Measurements from ENCODE around the gene SLC26A2.

DNA sequence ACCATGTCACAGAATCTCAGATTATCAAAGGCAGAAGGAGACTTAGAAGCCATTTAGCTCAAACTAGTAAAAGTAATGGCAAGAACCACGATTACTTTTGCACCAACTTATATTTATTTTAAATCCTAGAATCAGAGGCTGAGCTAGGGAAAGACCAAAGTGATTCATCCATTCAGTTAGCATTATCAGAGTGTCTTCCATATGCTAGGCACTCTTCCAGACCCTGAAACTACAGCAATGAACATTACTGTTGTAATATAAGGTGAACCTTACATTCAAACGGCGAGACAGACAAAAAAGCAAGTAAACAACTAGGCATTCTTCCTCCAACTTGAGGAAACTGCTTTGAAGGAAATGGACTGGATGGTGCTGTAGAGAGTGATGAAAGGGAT lies 23.9 kb upstream of the SLC26A2 start:
- TF ChIP-seq YY1 (IDR thresholded peaks at IDR 0.05; ENCODE audit: low read depth, low read length) = no peak
- TF ChIP-seq RAD21 (IDR thresholded peaks at IDR 0.05 in 1 of 2, conservative IDR thresholded peaks at IDR 0.05 in 1 of 2; ENCODE audit: low read depth in 2 of 2, low read length in 2 of 2) = no peak
- no peak for TF ChIP-seq TBP (IDR thresholded peaks at IDR 0.05; ENCODE audit: low read depth, low read length)
- no peak for TF ChIP-seq POLR2A (IDR thresholded peaks at IDR 0.05; ENCODE audit: control extremely low read depth in 1 of 2, low read depth in 2 of 2, low read length in 2 of 2)
- TF ChIP-seq, protein P1, sequence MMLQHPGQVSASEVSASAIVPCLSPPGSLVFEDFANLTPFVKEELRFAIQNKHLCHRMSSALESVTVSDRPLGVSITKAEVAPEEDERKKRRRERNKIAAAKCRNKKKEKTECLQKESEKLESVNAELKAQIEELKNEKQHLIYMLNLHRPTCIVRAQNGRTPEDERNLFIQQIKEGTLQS (IDR thresholded peaks at IDR 0.05; ENCODE audit: insufficient read depth, low read depth, low read length) = no peak
- no peak for TF ChIP-seq POLR2AphosphoS5 (IDR thresholded peaks at IDR 0.05; ENCODE audit: low read depth, low read length)
- TF ChIP-seq RNF2 (IDR thresholded peaks at IDR 0.05; ENCODE audit: borderline replicate concordance, low read depth, low read length, missing control alignments, poor library complexity, severe bottlenecking) = no peak
- TF ChIP-seq, protein P2, sequence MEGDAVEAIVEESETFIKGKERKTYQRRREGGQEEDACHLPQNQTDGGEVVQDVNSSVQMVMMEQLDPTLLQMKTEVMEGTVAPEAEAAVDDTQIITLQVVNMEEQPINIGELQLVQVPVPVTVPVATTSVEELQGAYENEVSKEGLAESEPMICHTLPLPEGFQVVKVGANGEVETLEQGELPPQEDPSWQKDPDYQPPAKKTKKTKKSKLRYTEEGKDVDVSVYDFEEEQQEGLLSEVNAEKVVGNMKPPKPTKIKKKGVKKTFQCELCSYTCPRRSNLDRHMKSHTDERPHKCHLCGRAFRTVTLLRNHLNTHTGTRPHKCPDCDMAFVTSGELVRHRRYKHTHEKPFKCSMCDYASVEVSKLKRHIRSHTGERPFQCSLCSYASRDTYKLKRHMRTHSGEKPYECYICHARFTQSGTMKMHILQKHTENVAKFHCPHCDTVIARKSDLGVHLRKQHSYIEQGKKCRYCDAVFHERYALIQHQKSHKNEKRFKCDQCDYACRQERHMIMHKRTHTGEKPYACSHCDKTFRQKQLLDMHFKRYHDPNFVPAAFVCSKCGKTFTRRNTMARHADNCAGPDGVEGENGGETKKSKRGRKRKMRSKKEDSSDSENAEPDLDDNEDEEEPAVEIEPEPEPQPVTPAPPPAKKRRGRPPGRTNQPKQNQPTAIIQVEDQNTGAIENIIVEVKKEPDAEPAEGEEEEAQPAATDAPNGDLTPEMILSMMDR (IDR thresholded peaks at IDR 0.05; ENCODE audit: control extremely low read depth in 1 of 3, insufficient read depth in 1 of 3, low read depth in 1 of 3, low read length in 3 of 3) = no peak
- no peak for TF ChIP-seq BCL11A (IDR thresholded peaks at IDR 0.05; ENCODE audit: low read depth in 2 of 2, low read length in 2 of 2)
- no peak for TF ChIP-seq GTF2F1 (IDR thresholded peaks at IDR 0.05; ENCODE audit: borderline replicate concordance, low read depth, low read length)
- no peak for TF ChIP-seq SIX5 (IDR thresholded peaks at IDR 0.05; ENCODE audit: low read depth, low read length)
- no peak for TF ChIP-seq SUZ12 (IDR thresholded peaks at IDR 0.05; ENCODE audit: low read length)
